Gastrocnemius medialis (tissue), 4 donors: Measurements from ENCODE around the gene AFF3.

Source experiments
- CTCF ChIP-seq, 5 experiments: fragments of 450-650 bp in 3 of 5; fragments of 200-600 bp in 2 of 5; sonication (generic) in 2 of 5; IDR thresholded peaks in 4 of 5; conservative IDR thresholded peaks in 1 of 5; 1 replicate in 4 of 5; 2 replicates in 1 of 5; pipeline ENCODE4 v1.5.1; 2016 to 2019; ENCODE audit warnings: antibody characterized with exemption in 5 of 5, mild to moderate bottlenecking in 3 of 5, moderate library complexity in 3 of 5
- POLR2A ChIP-seq, 2 donors: fragments of 450-650 bp; IDR thresholded peaks; one replicate each; pipeline ENCODE4 v1.6.1; 2017; ENCODE audit warnings: antibody characterized with exemption in 2 of 2, mild to moderate bottlenecking in 2 of 2, moderate library complexity in 2 of 2

- TF ChIP-seq CTCF (IDR thresholded peaks at IDR 0.05 in 4 of 5, conservative IDR thresholded peaks at IDR 0.05 in 1 of 5) (no peak), POLR2A (IDR thresholded peaks at IDR 0.05) (no peak)
These were observed 501.7 kb downstream of the AFF3 start for GRCh38 chr2:99640635-99641151.
